Aorta (tissue), 5 donors: ENCODE results near the gene KCNQ1. TPM values are rescaled to one million over a fixed set of nuclear protein-coding genes. Genes with fewer than 3 reads are reported as not detected.
"Not testable (repeated sequence)": the region's sequence is repeated elsewhere in the genome, so short reads cannot be mapped to it uniquely, and the experiment has no call there.

ENCODE experiments used
- ATAC-seq: fragments of 200-7000 bp; cut with Tn5 transposase; one replicate; pipeline ENCODE4 v1.9.1; 2022; ENCODE audit warnings: moderate library complexity; ENCODE audit not compliant: low FRiP score
- DNase-seq, 2 donors: peaks; one replicate each; pipeline ENCODE4 v3.0.0-alpha.2; 2020
- H3K27ac ChIP-seq, 2 donors: one replicate each; pipeline ENCODE4 v1.5.1; 2013; ENCODE audit warnings: low read length in 2 of 2, mild to moderate bottlenecking in 2 of 2, moderate library complexity in 2 of 2, control low read depth in 1 of 2, inconsistent platforms in 1 of 2, low read depth in 1 of 2
- H3K27me3 ChIP-seq, 2 donors: one replicate each; pipeline ENCODE4 v1.6.1; 2013; ENCODE audit warnings: control low read depth in 1 of 2, low read length in 1 of 2, mild to moderate bottlenecking in 1 of 2, moderate library complexity in 1 of 2; ENCODE audit not compliant: insufficient read depth in 2 of 2, control insufficient read depth in 1 of 2
- H3K36me3 ChIP-seq, 2 donors: one replicate each; pipeline ENCODE4 v1.6.1; 2013; ENCODE audit warnings: control low read depth in 1 of 2, low read length in 1 of 2, mild to moderate bottlenecking in 1 of 2; ENCODE audit not compliant: insufficient read depth in 2 of 2, control insufficient read depth in 1 of 2
- H3K4me1 ChIP-seq, 2 donors: one replicate each; pipeline ENCODE4 v1.6.1; 2013; ENCODE audit warnings: low read length in 2 of 2, control low read depth in 1 of 2, mild to moderate bottlenecking in 1 of 2, moderate library complexity in 1 of 2; ENCODE audit not compliant: insufficient read depth in 2 of 2, control insufficient read depth in 1 of 2
- H3K4me3 ChIP-seq, 2 donors: one replicate each; pipeline ENCODE4 v1.5.1; 2013; ENCODE audit warnings: low read length in 2 of 2, control low read depth in 1 of 2, mild to moderate bottlenecking in 1 of 2
- H3K9me3 ChIP-seq: one replicate; pipeline ENCODE4 v1.6.1; 2013; ENCODE audit warnings: mild to moderate bottlenecking, low read length; ENCODE audit not compliant: control insufficient read depth
- WGBS, 2 donors: extraction: QIAGEN DNeasy Blood & Tissue Kit; methylation state at CpG; one replicate each; pipeline ENCODE4 v1.1.7; 2013; 5-methylcytosine and 5-hydroxymethylcytosine counted together
- intact Hi-C, 2 donors: fragments of 100-400 bp; cut with DNase I; formaldehyde crosslinking; loops; one replicate each; pipeline versions ENCODE4 v1.14.2 to v1.15.0; 2022
- polyA plus RNA-seq, 2 donors: library from polyadenylated mRNA; stranded (reverse); fragments of 200-250 nt; gene quantifications; one replicate each; pipeline ENCODE4 v1.2.3, GENCODE V29; 2013
- total RNA-seq, 2 donors: library from RNA; stranded (reverse); fragmentation: NEBNext Ultra II Directional; extraction: Animal tissue kit (Norgen Biotek cat#: 25700); gene quantifications; one replicate each; pipeline ENCODE4 v1.2.1, GENCODE V29; 2021
- donor health status: healthy with polysubstance abuse.
- donor health status: Bipolar disorder and iron deficiency.
- donor health status: DM: no; HTN: no; CAD: no.
- donor health status: DM: no; HTN: no; CAD: no.
- donor health status: DM: yes; HTN: yes; CAD: no.

KCNQ1 gene
- total and polyA plus RNA-seq, 4 donors, result 0.67 to 11.5 (median 5.8) TPM

DNA sequence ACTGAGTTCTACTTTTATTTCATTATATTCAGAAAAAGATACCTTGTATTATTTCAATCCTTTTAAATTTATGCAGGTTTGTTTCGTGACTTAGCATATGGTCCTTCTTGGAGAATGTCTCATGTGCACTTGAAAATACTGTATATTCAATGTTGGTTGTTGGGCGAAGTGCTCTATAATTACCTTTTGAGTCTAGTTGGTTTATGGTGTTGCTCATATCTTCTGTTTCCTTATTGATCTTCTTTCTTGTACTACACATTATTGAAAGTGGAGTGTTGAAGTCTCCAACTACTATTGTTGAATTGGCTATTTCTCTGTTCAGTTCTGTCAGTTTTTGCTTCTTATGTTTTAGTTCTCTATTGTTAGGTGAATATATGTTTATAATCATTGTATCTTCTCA is 164.5 kb downstream of the KCNQ1 start:
- H3K4me3 ChIP-seq, result no peak overlapping the region
- intact Hi-C loops, result no loop called here
- H3K27me3 ChIP-seq, result no peaks in the 10 kb centered on the region
- DNase-seq (no peak), ATAC-seq (no peak)
- H3K36me3 ChIP-seq, result no peaks in the 10 kb centered on the region
- H3K9me3 ChIP-seq, result peaks cover 4% of the 10 kb centered on the region
- H3K4me1 ChIP-seq, result no peaks in the 10 kb centered on the region
- no peak overlapping the region for H3K27ac ChIP-seq
- WGBS, 2 donors, result 83 to 85% methylated on average over 2 of the region's 2 CpGs

DNA sequence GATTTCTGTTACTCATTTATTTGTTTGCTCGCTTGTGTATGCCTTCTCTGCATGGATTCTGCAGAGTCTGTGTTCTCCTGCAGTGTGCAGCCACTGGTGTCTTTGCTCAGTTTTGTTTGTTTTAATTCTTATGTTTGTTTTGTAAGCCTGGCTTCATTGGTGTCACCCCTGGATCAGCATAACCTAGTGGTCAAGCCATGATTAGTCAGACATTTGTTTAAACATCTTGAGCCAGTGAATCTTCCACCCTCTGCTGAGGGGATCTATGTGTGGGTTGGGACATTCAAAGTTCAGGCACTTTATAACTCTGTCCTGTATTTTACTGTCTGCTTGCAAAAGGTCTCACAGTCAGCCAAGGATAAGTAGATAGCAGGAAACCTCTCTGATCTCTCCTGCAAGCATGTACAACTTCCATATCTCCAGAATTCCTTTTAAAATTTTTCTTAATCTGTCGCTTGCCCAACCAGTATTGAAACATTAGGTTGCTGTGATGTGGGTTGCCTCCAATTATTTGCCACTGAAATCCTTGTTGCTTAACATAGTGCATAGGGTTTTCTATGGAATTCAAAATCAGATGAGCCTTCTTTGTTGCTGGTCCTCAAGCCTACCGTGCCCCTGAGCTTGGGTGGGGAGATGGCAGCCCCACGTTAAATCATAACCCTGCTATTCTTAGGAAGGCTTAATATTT is 168.2 kb downstream of the KCNQ1 start:
- Histone ChIP-seq H3K27ac (no peak overlapping the region), H3K9me3 (peaks cover 4% of the 10 kb centered on the region), H3K27me3 (no peaks in the 10 kb centered on the region), H3K4me3 (no peak overlapping the region), H3K36me3 (no peaks in the 10 kb centered on the region), H3K4me1 (no peaks in the 10 kb centered on the region)
- 80 to 83% methylated on average over 4 of the region's 4 CpGs for WGBS, 2 donors
- ATAC-seq, result no peak
- intact Hi-C loops, result no loop called here
- DNase-seq, result no peak

DNA sequence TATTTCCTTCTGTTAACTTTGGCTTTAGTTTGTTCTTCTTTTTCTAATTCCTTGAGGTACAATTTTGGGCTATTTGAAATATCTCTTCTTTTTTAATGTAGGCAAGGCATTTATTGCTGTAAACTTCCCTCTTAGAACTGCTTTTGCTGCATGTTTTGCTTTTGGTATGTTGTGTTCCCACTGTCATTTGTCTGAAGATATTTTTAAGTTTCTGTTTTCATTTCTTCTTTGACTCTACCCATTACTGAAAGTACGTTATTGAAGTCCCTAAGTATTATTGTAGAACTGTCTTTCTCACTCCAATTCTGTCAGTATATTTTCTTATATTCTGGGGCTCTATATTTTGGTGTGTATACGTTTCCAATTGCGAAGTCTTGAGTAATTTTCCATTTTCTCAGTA is 177.1 kb downstream of the KCNQ1 start:
- intact Hi-C loops, result no loop called here
- Histone ChIP-seq H3K27me3 (no peaks in the 10 kb centered on the region), H3K36me3 (no peaks in the 10 kb centered on the region), H3K4me1 (no peaks in the 10 kb centered on the region), H3K9me3 (peaks cover 5% of the 10 kb centered on the region), H3K4me3 (no peak overlapping the region), H3K27ac (no peak overlapping the region)
- no peak for DNase-seq
- no peak for ATAC-seq
- WGBS, 2 donors, result 23 to 24% methylated on average over 3 of the region's 3 CpGs

DNA sequence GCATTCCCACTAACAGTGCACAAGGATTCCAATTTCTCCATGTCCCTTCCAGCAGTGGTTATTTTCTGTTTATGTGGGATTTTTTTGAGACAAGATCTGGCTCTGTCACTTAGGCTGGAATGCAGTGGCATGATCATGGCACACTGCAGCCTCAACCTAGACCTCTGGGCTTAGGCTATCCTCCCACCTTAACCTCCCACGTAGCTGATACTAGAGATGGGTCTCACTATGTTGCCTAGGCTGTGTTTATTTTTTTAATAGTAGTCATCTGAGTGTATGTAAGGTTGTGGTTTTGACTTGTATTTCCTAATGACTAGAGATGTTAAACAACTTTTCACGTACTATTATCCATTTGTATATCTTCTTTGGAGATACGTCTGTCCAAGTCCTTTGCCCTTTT is 180.4 kb downstream of the KCNQ1 start:
- no peak for ATAC-seq

DNA sequence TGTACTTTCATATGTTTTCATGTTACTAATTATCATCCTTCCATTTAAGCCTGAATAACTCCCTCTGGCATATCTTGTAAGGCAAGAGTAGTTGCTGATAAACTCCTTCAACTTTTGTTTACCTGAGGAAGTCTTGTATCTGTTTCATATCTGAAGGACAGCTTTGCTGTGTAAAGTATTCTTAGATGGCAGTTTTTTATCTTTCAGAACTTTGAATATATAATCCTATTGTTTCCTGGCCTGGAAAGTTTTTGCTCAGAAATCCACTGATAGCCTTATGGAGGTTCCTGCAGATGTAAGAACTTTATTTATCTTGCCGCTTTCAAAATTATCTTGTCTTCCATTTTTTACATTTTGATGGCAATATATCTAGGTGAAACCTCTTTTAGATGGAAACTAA is 185.9 kb downstream of the KCNQ1 start:
- Histone ChIP-seq H3K4me3 (no peak overlapping the region), H3K4me1 (no peaks in the 10 kb centered on the region), H3K36me3 (no peaks in the 10 kb centered on the region), H3K27ac (no peak overlapping the region), H3K9me3 (no peaks in the 10 kb centered on the region), H3K27me3 (no peaks in the 10 kb centered on the region)
- DNase-seq (no peak), ATAC-seq (no peak)
- intact Hi-C loops, result no loop called here
- 91 to 95% methylated on average over 1 of the region's 1 CpG for WGBS, 2 donors

More for the DNA sequence above, 180.4 kb downstream of the KCNQ1 start:
- Histone ChIP-seq H3K9me3 (peaks cover 4% of the 10 kb centered on the region), H3K27ac (no peak overlapping the region), H3K4me3 (no peak overlapping the region), H3K36me3 (no peaks in the 10 kb centered on the region), H3K4me1 (no peaks in the 10 kb centered on the region), H3K27me3 (no peaks in the 10 kb centered on the region)
- no peak for DNase-seq
- WGBS, 2 donors, result 58 to 59% methylated on average over 3 of the region's 3 CpGs
- intact Hi-C loops, result no loop called here

DNA sequence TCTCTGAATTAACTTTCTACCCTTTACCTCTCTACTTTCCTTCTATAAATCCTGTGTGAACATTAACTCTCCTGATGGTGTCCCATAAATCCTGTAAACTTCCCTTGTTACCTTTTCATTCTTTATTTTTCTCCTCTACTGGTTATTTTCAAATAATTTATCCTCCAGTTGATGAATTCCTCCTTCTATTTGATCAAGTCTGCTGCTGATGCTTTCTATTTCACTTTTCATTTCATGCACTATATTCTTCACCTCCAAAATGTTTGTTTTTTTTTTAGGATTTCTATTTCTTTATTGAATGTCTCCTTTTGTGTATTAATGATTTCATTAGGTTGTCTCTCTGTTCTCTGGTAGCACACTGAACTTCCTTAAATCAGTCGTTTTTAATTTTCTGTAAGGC is 186.4 kb downstream of the KCNQ1 start:
- WGBS, 2 donors, result 69% methylated on average over 1 of the region's 1 CpG
- intact Hi-C loops, result no loop called here
- H3K27ac ChIP-seq, result no peak overlapping the region
- H3K9me3 ChIP-seq, result no peaks in the 10 kb centered on the region
- no peaks in the 10 kb centered on the region for H3K27me3 ChIP-seq
- H3K4me1 ChIP-seq, result no peaks in the 10 kb centered on the region
- ATAC-seq (no peak), DNase-seq (no peak)
- no peak overlapping the region for H3K4me3 ChIP-seq
- no peaks in the 10 kb centered on the region for H3K36me3 ChIP-seq

DNA sequence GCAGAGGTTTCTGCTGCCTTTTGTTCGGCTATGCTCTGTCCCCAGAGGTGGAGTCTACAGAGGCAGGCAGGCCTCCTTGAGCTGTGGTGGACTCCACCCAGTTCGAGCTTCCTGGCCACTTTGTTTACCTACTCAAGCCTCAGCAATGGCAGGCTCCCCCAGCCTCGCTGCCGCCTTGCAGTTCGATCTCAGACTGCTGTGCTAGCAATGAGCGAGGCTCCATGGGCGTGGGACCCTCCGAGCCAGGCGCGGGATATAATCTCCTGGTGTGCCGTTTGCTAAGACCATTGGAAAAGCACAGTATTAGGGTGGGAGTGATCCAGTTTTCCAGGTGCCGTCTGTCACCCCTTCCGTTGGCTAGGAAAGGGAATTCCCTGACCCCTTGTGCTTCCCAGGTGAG is 195.0 kb downstream of the KCNQ1 start:
- ATAC-seq, H3K27ac ChIP-seq, H3K36me3 ChIP-seq, DNase-seq, H3K9me3 ChIP-seq, H3K27me3 ChIP-seq, intact Hi-C loops, H3K4me3 ChIP-seq, H3K4me1 ChIP-seq: not testable (repeated sequence)
- 91 to 94% methylated on average over 13 of the region's 13 CpGs for WGBS, 2 donors

DNA sequence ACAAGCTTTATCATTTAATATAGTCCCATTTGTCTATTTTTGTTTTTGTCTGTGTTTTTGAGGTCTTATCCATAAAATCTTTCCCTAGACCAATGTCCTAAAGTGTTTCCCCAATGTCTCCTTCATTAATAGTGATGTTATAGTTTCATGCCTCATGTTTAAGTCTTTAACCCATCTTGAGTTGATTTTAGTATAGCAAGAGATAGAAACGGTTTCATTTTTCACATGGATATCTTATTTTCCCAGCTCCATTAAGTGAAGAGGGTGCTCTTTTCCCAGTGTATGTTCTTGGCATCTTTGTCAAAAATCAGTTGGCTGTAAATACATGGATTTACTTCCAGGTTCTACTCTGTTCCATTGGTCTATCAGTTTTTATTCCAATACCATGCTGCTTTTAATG is 196.8 kb downstream of the KCNQ1 start:
- H3K9me3 ChIP-seq, result peaks cover 11% of the 10 kb centered on the region
- no peak for ATAC-seq
- no peaks in the 10 kb centered on the region for H3K4me1 ChIP-seq
- no peak overlapping the region for H3K27ac ChIP-seq
- H3K27me3 ChIP-seq, result no peaks in the 10 kb centered on the region
- no peak overlapping the region for H3K4me3 ChIP-seq
- no peaks in the 10 kb centered on the region for H3K36me3 ChIP-seq
- intact Hi-C loops, result no loop called here
- no peak for DNase-seq
- WGBS, 2 donors, result 82 to 84% methylated on average over 1 of the region's 1 CpG

DNA sequence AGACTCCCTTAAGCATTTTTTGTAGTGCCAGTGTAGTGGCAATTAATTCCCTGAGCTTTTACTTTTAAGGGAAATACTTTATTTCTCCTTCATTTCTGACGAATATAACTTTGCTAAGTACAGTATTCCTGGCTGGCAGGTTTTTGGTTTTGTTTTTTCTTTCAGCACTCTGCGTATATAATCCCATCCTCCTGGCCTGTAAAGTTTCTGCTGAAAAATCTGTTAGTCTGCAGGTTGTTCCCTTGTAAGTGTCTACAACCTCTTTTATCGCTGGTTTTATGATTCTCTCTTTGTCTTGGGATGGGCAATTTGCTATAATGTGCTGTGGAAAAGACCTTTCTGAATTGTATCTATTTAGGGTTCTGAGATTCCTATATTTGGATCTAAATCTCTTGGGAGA is 198.9 kb downstream of the KCNQ1 start:
- Histone ChIP-seq H3K27ac (no peak overlapping the region), H3K36me3 (no peaks in the 10 kb centered on the region), H3K27me3 (no peaks in the 10 kb centered on the region), H3K9me3 (peaks cover 11% of the 10 kb centered on the region), H3K4me3 (no peak overlapping the region), H3K4me1 (no peaks in the 10 kb centered on the region)
- 88 to 89% methylated on average over 3 of the region's 3 CpGs for WGBS, 2 donors
- no peak for ATAC-seq
- no peak for DNase-seq
- intact Hi-C loops, result no loop called here
